ENCODE data around the gene DHX38. TPM values are rescaled to one million over a fixed set of nuclear protein-coding genes. Genes with fewer than 3 reads are reported as not detected.

Gene DHX38
- total RNA-seq, 1 experiment from 2014 or later = 71.0 TPM

DNA sequence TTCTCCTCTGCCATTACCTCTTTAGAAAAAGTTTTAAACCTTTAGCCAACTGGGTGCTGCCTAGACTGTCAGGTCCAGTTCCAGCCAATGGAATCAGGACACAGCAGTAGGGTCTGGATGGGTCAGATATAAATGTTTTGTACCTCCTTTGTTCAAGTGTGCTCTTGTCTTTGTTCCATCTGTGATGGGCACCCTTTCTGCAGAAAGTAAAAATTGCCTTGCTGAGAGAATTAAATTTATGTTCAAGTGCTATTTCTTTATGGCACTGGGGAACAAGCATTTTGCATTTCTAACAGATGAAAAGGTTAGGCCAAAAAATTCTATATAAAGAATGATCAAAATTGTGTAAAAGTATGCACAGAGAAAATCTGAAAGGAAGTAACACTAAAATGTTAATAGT, 44.5 kb upstream of the DHX38 start (continued):
- TF ChIP-seq, protein P1, sequence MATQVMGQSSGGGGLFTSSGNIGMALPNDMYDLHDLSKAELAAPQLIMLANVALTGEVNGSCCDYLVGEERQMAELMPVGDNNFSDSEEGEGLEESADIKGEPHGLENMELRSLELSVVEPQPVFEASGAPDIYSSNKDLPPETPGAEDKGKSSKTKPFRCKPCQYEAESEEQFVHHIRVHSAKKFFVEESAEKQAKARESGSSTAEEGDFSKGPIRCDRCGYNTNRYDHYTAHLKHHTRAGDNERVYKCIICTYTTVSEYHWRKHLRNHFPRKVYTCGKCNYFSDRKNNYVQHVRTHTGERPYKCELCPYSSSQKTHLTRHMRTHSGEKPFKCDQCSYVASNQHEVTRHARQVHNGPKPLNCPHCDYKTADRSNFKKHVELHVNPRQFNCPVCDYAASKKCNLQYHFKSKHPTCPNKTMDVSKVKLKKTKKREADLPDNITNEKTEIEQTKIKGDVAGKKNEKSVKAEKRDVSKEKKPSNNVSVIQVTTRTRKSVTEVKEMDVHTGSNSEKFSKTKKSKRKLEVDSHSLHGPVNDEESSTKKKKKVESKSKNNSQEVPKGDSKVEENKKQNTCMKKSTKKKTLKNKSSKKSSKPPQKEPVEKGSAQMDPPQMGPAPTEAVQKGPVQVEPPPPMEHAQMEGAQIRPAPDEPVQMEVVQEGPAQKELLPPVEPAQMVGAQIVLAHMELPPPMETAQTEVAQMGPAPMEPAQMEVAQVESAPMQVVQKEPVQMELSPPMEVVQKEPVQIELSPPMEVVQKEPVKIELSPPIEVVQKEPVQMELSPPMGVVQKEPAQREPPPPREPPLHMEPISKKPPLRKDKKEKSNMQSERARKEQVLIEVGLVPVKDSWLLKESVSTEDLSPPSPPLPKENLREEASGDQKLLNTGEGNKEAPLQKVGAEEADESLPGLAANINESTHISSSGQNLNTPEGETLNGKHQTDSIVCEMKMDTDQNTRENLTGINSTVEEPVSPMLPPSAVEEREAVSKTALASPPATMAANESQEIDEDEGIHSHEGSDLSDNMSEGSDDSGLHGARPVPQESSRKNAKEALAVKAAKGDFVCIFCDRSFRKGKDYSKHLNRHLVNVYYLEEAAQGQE (IDR thresholded peaks at IDR 0.05; ENCODE audit: low read depth) = no peak

- no TSS peak for BruUV-seq (replicated peaks)
- H3K9me3 ChIP-seq (ENCODE audit: control insufficient read depth in 1 of 2, insufficient read depth in 1 of 2, low read depth in 1 of 2, low read length in 2 of 2) = no peaks in the 10 kb centered on the region; a peak in 2 of 4 replicates
- intact Hi-C loops (cut with micrococcal nuclease) = no loop called here
- H3K4me1 ChIP-seq (ENCODE audit: control insufficient read depth in 1 of 2, insufficient read depth in 2 of 2, low read length in 2 of 2) = no peaks in the 10 kb centered on the region
- H3K27ac ChIP-seq (ENCODE audit: low read depth, low read length) = no peak overlapping the region
- POLR2A ChIA-PET = no interaction called here
- H3K4me3 ChIP-seq (replicated peaks in 1 of 2; ENCODE audit: low read depth in 1 of 2, low read length in 2 of 2) = no peak overlapping the region
- no peaks in the 10 kb centered on the region for H3K36me3 ChIP-seq (ENCODE audit: control insufficient read depth in 1 of 2, insufficient read depth in 2 of 2, low read length in 2 of 2)
- DNase-seq (ENCODE audit: low read depth, low spot score) (no peak), ATAC-seq (no peak)
- H3K79me2 ChIP-seq (ENCODE audit: insufficient read depth, low read length) = no peaks in the 10 kb centered on the region
- H3K9me2 ChIP-seq (ENCODE audit: insufficient read depth) = no peaks in the 10 kb centered on the region
- H3K4me2 ChIP-seq (ENCODE audit: low read length) = no peak overlapping the region
- H3K9ac ChIP-seq (ENCODE audit: low read length) = no peak overlapping the region
- CTCF ChIA-PET = no interaction called here
- H4K20me1 ChIP-seq (ENCODE audit: insufficient read depth) = no peaks in the 10 kb centered on the region
- H3K27me3 ChIP-seq (ENCODE audit: insufficient read depth, low read length) = peaks cover 13% of the 10 kb centered on the region; the same call in 1 of the 2 replicates
- RAD21 ChIA-PET (ENCODE audit: low non-redundant PET in 1 of 2, low total read pairs in 2 of 2, uncharacterized antibody in 2 of 2, unreplicated experiment in 2 of 2) = no interaction called here
- no peak overlapping the region for H2AFZ ChIP-seq (ENCODE audit: low read depth, low read length, poor library complexity, severe bottlenecking)
- TF ChIP-seq YY1 (IDR thresholded peaks at IDR 0.05; ENCODE audit: extremely low read depth, insufficient replicate concordance, low read depth, low read length) (no peak), RAD21 (IDR thresholded peaks at IDR 0.05; ENCODE audit: low read depth) (no peak), CBX3 (IDR thresholded peaks at IDR 0.05; ENCODE audit: low read depth) (no peak), EGR1 (IDR thresholded peaks at IDR 0.05; ENCODE audit: low read depth) (no peak), EZH2phosphoT487 (IDR thresholded peaks at IDR 0.05; ENCODE audit: borderline replicate concordance) (no peak), FOSL1 (IDR thresholded peaks at IDR 0.05; ENCODE audit: low read depth) (no peak), JUND (IDR thresholded peaks at IDR 0.05) (no peak), SRF (IDR thresholded peaks at IDR 0.05; ENCODE audit: low read depth) (no peak), MAX (IDR thresholded peaks at IDR 0.05) (no peak), SP1 (IDR thresholded peaks at IDR 0.05; ENCODE audit: low read depth) (no peak)
- TF ChIP-seq, protein P1 (IDR thresholded peaks at IDR 0.05; ENCODE audit: low read depth) = no peak
Measured at GRCh38 chr16:72050769-72051464, 42.7 kb upstream of the DHX38 start.

Data from HCT116 (cell line).